DOHH2 (cell line): ENCODE data around the gene TMEM176A.

Experiments
- CTCF ChIP-seq: fragments of 200-600 bp; sonication (generic); IDR thresholded peaks from one replicate; pipeline ENCODE4 v1.5.1; 2014; ENCODE audit warnings: antibody characterized with exemption, mild to moderate bottlenecking, low read depth, low read length; ENCODE audit not compliant: poor library complexity, severe bottlenecking
- EZH2phosphoT487 ChIP-seq: fragments of 200-600 bp; sonication (generic); IDR thresholded peaks from 2 replicates; pipeline ENCODE4 v1.6.1; 2017; ENCODE audit warnings: borderline replicate concordance, mild to moderate bottlenecking, antibody characterized with exemption, low read length, moderate library complexity, mixed read lengths

GRCh38 chr7:150805864-150806263 lies 5.3 kb downstream of the TMEM176A start:
- TF ChIP-seq CTCF (no peak), EZH2phosphoT487 (no peak)
